Mammary epithelial cell (primary cell): ENCODE results near the gene HSD17B4.

Experiments
- EZH2 ChIP-seq: IDR thresholded peaks from 2 replicates; pipeline ENCODE4 v1.6.1; 2012; ENCODE audit warnings: low read length, inconsistent platforms, borderline replicate concordance
- TF ChIP-seq, protein P1 (sequence below), 2 donors: IDR thresholded peaks in 1 of 2; conservative IDR thresholded peaks in 1 of 2; 2 replicates each; pipeline ENCODE4 v1.5.1; 2011 to 2012; ENCODE audit warnings: inconsistent platforms in 2 of 2, low read length in 2 of 2, mild to moderate bottlenecking in 2 of 2, control low read depth in 1 of 2, low read depth in 1 of 2; ENCODE audit not compliant: insufficient read depth in 1 of 2; ENCODE audit errors: extremely low read depth in 1 of 2

DNA sequence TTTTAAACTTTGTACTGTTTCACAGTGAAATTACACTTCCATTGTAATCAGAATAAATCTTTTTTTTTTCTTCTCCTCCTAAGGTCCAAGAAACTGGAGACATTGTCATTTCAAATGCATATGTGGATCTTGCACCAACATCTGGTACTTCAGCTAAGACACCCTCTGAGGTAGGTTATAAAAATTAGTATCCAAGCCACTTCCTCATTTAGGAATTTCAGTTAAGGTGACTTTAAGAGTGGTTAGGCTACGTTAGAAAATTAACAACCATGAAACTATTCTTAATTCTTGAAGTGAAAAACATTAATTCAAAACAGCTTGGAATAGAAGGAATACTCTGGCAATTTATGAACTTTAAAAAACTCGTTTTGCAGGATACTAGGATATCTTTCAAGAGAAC lies 77.5 kb downstream of the HSD17B4 start:
- TF ChIP-seq, protein P1, sequence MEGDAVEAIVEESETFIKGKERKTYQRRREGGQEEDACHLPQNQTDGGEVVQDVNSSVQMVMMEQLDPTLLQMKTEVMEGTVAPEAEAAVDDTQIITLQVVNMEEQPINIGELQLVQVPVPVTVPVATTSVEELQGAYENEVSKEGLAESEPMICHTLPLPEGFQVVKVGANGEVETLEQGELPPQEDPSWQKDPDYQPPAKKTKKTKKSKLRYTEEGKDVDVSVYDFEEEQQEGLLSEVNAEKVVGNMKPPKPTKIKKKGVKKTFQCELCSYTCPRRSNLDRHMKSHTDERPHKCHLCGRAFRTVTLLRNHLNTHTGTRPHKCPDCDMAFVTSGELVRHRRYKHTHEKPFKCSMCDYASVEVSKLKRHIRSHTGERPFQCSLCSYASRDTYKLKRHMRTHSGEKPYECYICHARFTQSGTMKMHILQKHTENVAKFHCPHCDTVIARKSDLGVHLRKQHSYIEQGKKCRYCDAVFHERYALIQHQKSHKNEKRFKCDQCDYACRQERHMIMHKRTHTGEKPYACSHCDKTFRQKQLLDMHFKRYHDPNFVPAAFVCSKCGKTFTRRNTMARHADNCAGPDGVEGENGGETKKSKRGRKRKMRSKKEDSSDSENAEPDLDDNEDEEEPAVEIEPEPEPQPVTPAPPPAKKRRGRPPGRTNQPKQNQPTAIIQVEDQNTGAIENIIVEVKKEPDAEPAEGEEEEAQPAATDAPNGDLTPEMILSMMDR (conservative IDR thresholded peaks at IDR 0.05 in 1 of 2, IDR thresholded peaks at IDR 0.05 in 1 of 2; ENCODE audit: extremely low read depth in 1 of 2, insufficient read depth in 1 of 2, low read depth in 1 of 2, low read length in 2 of 2) = no peak
- TF ChIP-seq EZH2 = no peak
